GM13977 (cell line): Measurements from ENCODE around the gene ZNF253.
A peak's percentile ranks its signal among the peaks of the same experiment; 100 is the strongest.
"Not testable (repeated sequence)": the region's sequence is repeated elsewhere in the genome, so short reads cannot be mapped to it uniquely, and the experiment has no call there.

Source experiments
- DNase-seq: peaks from one replicate; pipeline ENCODE4 v3.0.0; 2012; ENCODE audit warnings: low spot score
- in situ Hi-C: fragments of 300-500 bp; cut with MboI; formaldehyde crosslinking; loops from one replicate; pipeline ENCODE4 v1.12.0; 2022; ENCODE audit warnings: low sequenced_read_pairs, low pct_unique_long_range_greater_than_20kb, mixed read lengths, inconsistent platforms; ENCODE audit not compliant: unreplicated experiment
- TF ChIP-seq, protein P1 (sequence below): IDR thresholded peaks from 2 replicates; pipeline ENCODE4 v1.5.1; 2012; ENCODE audit warnings: mild to moderate bottlenecking, control low read depth; ENCODE audit not compliant: insufficient read depth; ENCODE audit errors: extremely low read depth, missing control alignments

Gene ZNF253

DNA sequence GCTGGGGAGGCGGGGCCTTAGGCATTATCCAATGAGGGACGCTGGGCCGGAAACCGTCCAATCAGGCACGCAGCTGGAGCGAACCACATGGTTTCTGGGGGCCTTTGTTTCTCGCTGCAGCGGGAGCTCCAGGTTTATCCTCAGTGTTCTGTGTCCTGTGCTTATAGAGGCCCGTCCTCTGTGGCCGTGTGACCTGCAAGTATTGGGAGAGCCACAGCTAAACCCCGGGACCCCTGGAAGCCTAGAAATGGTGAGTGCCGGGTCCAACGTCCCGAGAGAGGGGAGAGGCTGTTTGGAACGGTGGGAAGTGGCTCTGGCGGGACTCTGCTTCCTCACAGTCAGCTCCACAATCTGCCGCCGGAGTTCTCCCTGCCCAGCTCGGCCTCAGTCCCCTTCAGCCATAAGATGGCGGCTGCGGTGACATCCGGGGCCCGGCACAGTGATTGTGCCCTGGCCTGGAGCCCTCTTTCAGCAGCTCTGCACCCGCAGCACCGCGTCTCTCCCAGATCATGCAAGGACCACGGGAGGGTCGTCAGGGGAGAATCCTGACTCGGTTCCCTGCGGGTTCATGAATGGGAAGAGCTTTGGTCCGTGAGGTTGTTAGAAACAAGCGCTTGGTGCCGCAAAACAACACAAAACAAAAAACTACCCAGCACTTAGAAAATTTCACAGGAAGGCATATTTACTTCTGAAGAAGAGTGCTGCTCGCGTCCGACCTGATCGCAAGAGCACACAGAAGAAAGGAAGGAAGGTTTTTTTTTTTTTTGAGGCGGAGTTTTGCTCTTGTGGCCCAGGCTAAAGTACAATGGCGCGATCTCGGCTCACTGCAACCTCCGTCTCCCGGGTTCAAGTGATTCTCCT is at the start of gene ZNF253:
ZNF253 (plus strand) TSS at position 133 of the 861 bp plus-strand sequence; CDS start at position 248, 115 bp downstream.
- in situ Hi-C loops = no loop called here
- DNase-seq = peak; percentile 90
- TF ChIP-seq, protein P1, sequence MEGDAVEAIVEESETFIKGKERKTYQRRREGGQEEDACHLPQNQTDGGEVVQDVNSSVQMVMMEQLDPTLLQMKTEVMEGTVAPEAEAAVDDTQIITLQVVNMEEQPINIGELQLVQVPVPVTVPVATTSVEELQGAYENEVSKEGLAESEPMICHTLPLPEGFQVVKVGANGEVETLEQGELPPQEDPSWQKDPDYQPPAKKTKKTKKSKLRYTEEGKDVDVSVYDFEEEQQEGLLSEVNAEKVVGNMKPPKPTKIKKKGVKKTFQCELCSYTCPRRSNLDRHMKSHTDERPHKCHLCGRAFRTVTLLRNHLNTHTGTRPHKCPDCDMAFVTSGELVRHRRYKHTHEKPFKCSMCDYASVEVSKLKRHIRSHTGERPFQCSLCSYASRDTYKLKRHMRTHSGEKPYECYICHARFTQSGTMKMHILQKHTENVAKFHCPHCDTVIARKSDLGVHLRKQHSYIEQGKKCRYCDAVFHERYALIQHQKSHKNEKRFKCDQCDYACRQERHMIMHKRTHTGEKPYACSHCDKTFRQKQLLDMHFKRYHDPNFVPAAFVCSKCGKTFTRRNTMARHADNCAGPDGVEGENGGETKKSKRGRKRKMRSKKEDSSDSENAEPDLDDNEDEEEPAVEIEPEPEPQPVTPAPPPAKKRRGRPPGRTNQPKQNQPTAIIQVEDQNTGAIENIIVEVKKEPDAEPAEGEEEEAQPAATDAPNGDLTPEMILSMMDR = no peak

DNA sequence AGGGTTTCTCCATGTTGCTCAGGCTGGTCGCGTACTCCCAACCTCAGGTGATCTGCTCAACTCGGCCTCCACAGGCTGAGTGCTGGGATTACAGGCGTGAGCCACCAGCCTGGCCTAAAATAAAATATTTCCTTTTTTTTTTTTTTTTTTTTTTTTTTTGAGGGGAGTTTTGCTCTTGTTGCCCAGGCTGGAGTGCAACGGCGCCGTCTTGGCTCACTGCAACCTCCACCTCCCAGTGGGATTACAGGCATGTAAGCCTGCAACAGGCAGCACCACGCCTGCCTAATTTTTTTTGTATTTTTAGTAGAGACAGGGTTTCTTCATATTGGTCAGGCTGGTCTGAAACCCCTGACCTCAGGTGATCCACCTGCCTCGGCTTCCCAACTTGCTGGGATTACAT is 49.0 kb upstream of the ZNF253 start:
- DNase-seq = no peak
- in situ Hi-C loops = no loop called here
- TF ChIP-seq, protein P1 = no peak

DNA sequence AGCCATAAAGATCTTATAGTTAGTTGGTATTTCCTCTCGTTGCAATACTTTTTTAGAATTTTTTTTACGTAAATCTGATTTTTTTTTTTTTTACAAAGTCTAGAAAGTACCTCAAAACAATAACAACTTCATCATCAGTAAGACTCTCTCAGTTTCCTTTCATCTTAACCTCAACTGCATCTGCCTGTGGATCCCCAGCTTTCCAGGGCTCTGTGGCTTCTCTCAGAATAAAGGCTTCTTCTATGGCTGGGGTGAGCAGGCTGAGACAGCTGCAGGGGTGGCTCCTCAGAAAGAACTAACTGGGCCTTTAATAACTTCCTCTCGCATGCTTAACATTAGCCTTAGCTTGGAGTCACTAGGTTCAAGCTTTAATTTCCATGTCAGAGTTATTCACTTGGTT is 48.3 kb upstream of the ZNF253 start:
- in situ Hi-C loops = no loop called here
- TF ChIP-seq, protein P1 = no peak
- DNase-seq = no peak

DNA sequence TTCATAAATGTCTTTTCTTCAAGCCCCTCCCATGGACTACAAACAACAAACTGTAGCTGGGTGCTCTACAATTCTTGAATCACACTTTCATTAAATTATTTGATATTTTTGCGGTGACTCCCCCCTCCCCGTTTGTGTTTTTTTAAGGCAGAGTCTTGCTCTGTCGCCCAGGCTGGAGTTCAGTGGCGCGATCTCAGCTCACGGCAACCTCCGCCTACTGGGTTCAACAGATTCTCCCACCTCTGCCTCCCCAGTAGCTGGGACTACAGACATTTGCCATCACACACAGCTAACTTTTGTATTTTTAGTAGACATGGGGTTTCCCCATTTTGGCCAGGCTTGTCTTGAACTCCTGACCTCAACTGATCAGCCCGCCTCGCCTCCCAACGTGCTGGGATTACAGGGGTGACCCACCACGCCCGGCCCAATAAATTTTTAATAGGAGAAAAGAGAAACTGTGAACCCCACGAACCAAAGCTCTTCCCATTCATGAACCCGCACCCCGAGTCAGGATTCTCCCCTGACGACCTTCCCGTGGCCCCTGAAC is 44.8 kb upstream of the ZNF253 start:
- in situ Hi-C loops = no loop called here
- DNase-seq = no peak

DNA sequence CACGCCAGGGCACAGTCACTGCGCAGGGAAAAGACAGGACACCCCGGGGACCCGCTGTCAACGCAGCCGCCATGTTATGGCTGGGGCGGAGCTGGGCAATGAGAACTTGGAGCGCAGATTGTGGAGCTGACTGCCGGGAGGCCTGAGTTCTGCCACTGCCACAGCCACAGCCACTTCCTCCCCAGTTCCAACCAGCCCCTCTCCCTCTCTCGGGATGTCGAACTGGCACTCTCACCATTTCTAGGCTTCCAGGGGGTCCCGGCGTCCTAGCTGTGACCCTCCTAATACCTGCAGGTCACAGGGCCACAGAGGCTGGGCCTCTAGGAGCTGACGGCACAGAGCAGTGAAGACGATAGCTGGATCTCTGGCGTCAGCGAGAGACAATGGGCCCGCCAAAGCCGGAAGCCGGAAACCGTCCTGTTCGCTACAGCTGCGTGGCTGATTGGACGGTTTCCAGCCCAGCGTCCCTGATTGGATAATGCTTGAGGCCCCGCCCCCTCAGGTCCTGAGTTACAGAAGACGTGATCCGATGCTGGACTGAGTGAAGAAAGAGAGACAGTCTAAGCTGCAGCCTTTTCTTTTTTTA is 44.2 kb upstream of the ZNF253 start, which contains the start of gene ZNF506:
ZNF506 (minus strand) TSS at position 385 of the 586 bp plus-strand sequence; CDS start at position 238, 147 bp downstream.
- TF ChIP-seq, protein P1 = no peak
- DNase-seq = peak; percentile 75
- in situ Hi-C loops = no loop called here

More for the DNA sequence above, 44.8 kb upstream of the ZNF253 start:
- TF ChIP-seq, protein P1 = no peak

DNA sequence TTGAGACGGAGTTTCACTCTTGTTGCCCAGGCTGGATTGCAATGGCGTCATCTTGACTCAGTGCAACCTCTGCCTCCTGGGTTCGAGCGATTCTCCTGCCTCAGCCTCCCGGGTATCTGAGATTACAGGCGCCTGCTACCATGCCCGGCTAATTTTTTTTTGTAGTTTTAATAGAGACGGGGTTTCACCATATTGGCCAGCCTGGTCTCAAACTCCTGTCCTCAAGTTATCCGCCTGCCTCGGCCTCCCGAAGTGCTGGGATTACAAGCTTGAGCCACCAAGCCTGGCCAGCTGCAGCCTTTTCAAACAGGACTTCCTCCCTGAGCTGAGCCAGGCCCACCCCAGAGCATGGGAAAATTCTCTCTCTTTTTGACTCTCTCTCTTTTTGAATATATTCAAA is 43.7 kb upstream of the ZNF253 start:
- DNase-seq, in situ Hi-C loops: not testable (repeated sequence)

- in situ Hi-C loops = no loop called here
- TF ChIP-seq, protein P1 = no peak
- peak; percentile 36 for DNase-seq
Observed at GRCh38 chr19:19823916-19824315, 41.8 kb upstream of the ZNF253 start.
